Upper lobe of left lung (tissue), 4 donors: Measurements from ENCODE around the gene DNAJC3.

Experiments used
- CTCF ChIP-seq, 6 experiments: fragments of 450-650 bp in 4 of 6; fragments of 200-600 bp in 2 of 6; sonication (generic) in 2 of 6; IDR thresholded peaks; one replicate each; pipeline ENCODE4 v1.5.1; 2016 to 2019; ENCODE audit warnings: antibody characterized with exemption in 6 of 6
- POLR2A ChIP-seq, 4 donors: fragments of 450-650 bp; IDR thresholded peaks; one replicate each; pipeline ENCODE4 v1.5.1; 2016 to 2017; ENCODE audit warnings: antibody characterized with exemption in 4 of 4, mild to moderate bottlenecking in 2 of 4

DNA sequence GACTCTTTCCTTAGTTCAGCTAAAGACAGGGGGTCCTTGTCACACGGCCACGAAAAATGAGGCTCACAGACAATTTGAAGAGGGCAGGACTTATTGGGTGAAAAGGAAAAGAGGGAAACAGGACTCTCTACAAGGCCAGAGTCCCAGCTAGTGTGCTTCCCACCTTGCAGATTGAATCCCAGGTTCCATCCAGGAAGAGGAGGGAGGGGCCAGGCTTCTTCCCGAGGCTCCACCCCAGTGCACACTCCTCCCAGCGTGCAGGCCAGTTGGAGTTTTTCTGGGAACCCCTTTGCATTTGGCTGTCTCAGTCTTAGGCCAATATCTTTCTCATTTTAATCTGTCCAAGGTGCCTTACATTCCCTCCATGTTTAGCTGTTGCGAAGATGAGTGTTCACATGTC lies 106.8 kb downstream of the DNAJC3 start:
- no peak for TF ChIP-seq CTCF (IDR thresholded peaks at IDR 0.05)
- no peak for TF ChIP-seq POLR2A (IDR thresholded peaks at IDR 0.05)
